HPDE6-E6E7 (cell line): ENCODE measurements around the gene HES2.
A peak's percentile ranks its signal among the peaks of the same experiment; 100 is the strongest.
"Not testable (repeated sequence)": the region's sequence is repeated elsewhere in the genome, so short reads cannot be mapped to it uniquely, and the experiment has no call there.

Experiments used
- DNase-seq: peaks from one replicate; pipeline ENCODE4 v3.0.0; 2011; ENCODE audit warnings: missing footprints; ENCODE audit errors: extremely low spot score

HES2 gene

DNA sequence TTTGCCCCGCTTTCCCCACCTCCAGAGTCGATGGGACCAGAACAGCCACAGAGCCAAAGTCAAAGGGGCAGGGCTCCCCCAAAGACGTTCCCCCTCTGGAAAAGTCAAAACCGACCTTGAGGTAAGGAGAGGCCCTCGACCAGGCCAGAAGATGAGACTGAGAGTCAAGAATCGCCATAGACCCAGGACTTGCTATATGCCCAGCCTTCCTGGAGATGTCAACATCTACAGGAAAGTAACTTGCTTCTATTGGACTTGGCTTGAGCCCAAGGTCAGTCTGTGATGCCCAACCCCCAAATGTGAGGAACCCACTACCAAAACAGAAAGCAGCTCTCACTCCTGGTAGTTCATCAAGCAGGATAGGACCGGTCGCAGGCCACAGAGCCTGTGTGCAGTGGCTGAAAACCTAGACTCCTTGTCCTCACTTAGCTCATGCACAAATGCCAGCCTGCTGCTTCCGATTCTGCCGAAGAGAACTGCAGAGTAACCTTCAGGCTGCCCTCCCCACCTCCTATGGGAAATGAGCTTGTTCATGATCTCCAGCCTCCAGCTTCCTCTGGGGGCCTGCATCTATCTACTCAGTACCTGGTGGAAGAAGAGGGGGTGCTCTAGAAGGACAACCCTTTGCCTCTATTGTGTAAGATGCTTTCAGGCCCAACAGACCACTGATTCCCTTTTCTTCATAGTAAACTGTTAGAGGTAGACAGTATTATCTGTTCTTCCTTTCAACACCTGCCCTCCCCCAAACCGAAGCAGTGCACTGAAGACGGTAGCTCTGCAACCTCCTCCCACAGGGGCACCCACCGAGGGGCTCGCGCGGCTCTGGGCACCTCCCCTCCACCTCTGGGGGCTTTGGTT is 27.5 kb downstream of the HES2 start:
- DNase-seq = no peak

DNA sequence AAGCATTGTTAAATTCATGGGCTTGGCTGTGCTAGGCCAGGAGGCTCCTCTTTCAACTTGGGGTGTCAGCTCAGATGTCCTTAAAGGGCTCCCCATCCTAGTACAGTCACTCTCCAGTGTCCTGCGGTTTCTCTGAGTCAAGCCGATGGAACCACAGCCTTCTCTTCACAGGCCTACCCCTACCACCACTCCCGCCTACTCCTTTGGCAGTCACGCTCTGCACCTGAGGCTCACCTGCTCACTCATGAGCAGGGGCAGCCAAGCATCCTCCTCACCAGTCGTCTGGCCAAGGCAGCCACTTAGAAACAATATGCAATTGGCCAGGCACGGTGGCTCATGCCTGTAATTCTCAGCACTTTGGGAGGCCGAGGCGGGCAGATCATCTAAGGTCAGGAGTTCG is 29.7 kb downstream of the HES2 start:
- DNase-seq = no peak

DNA sequence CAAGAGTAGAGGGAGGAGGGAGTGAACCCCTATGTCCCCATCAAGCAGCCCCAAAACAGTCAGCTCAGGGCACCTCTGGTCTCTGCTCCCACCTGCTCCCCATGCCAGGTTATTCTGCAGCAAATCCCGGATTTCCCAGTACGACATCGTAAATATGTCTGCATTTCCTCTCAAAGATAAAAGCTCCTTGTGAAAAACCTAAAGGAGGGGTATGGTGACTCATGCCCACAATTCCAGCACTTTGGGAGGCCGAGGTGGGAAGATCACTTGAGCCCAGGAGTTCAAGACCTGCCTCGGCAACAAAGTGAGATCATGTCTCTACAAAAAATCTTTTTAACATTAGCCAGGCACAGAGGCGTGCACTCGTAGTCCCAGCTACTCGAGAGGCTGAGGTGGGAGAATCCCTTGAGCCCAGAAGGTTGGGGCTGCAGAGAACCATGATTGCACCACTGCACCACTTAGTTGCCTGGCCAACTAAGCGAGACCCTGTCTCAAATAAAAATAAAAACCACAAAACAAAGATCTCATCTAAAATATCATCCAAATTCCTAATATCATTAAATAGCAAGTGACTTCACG is 33.3 kb downstream of the HES2 start:
- DNase-seq = no peak

DNA sequence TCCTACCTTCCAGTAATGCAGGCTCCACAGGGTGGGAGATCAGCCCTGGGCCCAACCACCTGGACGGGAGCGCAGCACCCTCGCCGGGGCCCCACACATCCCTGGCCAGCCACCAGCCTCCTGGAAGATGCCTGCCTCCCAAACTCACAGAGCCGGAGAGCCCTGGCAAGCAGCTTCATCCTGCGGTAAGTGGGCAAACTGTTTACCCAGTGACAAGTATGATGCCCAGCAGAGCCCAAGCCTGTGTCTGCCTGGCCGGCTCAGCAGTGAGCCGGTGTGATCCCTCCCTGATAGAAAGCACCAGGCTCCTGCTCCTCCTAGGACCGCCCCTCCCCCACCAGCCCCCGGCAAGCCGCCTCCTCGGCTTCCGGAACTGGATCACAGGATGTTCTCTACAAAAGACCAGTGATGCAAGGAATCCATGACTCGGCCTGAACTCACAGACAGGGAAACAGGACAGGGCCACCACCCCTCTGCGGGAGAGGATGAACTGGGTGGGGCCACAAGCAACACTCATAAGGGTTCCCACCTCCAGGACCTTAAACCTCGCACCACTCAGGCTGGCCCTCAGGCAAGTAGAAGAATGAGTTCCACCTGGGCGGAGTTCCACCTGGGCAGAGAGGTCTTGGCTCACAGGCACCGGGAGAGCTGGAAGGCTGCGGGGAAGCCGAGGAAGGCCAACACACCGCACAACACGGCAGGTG is 34.1 kb downstream of the HES2 start:
- peak; percentile 95 for DNase-seq

DNA sequence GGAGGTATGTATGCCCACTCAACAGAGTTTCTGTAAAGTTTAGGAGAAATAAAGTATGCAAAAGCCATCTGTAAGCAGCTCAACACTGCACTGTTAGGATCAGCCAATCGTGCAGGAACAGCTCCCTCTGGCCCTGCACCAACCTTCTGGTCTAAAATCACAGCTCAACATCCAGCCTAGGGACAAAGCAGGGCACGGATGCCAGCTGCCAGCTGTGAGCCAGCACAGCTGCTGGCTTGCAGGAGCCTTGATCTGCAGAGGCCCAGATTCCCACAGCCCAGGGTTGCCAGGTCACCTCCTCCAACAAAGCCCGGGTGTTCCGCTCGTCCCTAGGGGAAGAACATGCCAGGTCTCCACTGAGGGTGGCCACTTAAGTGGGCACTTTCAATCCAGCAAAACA is 34.8 kb downstream of the HES2 start:
- no peak for DNase-seq

DNA sequence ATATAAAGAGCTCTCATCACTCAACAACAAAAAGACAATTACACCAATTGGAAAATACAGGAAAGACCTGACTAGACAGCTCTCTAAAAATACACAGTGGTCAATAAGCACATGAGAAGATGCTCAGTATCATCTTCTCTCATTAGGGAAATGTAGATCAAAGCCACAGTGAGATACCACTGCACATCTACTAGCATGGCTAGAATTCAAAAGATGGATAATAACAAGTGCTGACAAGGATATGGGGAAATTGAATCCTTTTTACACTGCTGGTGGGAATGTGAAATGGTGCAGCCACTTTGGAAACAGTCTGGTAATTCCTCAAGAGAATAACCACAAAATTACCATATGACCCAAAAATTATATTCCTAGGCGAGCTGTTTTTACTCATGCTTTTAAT is 35.6 kb downstream of the HES2 start:
- no peak for DNase-seq

DNA sequence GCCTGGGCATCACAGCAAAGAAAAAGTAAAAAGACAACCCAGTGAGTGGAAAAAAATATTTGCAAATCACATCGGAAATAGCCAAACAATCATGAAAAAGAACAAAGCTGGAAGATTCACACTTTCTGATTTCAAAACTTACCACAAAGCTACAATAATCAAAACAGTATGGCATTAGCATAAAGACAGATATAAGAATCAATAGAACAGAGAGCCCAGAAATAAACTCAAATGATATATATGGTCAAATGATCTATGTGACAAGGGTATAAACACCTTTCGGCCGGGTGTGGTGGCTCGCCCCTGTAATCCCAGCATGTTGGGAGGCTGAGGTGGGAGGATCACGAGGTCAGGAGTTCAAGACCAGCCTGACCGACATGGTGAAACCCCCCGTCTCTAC is 39.7 kb downstream of the HES2 start:
- DNase-seq = no peak

DNA sequence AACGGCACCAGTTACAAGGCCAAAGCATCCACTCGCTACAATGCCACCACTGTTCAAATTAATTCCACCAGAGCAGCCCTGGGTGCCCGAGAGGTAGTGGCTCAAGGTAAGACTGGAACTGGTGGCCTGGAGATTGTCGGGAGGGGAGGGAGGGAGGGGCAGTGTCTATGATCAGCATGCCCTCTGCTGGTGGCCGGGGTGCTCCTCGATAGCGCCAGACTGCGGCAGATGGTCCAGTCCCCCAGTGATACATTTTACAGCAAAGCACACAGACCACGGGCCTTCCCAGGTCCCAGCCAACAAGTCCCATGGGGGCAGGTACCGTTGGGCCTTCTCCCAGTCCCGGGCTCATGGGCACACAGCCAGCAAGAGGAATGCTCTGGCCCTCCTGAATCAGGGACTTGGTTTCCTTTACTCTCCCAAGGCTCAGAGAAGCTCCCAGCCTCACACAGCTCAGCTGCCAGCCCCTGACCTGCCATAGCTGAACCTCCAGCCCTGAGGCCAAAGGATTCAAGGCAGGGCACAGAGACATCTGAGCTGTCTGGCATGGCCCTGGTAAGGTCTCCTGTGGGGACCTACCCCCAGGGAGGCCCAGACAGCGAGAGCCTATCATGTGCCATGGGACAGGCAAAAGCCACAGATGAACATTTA is 41.5 kb downstream of the HES2 start:
- DNase-seq = no peak

DNA sequence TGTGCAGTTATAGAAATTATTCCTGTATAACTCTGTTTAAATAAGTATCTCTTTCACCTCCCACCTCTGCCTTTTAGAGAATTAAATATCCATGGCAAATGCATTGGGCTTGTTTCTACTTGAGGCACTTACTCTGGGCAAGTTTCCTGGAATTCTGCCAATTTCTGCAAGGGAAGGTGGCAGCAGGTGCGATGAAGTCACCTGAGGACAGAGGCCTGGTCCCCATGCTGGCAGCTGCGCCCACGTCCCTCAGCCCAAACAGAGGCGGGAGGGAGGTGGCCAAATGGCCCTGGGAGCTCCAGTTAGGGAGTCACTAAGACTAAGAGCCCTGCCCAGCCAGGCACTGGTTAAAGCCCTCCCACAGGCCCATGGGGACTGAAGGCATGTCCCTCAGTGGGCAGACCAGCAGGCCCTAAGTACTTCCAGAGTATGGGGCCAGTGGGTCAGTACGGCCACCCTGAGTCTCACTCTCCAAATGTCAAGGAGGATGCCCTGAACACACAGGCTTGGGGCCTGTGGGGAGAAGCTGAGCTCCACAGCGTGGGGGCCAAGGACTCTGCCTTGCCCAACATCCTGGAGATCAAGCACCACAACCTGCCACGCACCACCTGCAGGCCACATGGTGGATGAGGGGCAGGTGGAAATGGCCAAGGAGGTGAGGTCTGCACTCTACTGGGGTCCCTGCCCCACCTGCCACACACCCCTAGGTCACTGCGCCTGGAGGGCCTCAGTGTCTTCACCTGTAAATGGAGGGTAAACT is 45.6 kb downstream of the HES2 start:
- DNase-seq = no peak

DNA sequence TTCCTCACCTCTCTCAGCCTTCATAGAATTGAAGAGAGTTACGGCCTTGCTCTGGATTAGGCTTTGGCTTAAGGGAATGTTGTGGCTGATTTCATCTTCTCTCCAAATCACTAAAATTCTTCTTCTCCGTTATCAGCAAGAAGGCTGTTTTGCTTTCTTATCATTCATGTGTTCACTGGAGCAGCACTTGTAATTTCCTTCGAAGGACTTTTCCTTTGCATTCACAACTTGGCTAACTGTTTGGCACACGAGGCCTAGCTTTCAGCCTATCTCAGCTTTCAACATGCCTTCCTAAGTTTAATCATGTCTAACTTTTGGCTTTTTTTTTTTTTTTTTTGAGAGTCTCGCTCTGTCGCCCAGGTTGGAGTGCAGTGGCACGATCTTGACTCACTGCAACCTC is 47.5 kb downstream of the HES2 start:
- not testable (repeated sequence) for DNase-seq

DNA sequence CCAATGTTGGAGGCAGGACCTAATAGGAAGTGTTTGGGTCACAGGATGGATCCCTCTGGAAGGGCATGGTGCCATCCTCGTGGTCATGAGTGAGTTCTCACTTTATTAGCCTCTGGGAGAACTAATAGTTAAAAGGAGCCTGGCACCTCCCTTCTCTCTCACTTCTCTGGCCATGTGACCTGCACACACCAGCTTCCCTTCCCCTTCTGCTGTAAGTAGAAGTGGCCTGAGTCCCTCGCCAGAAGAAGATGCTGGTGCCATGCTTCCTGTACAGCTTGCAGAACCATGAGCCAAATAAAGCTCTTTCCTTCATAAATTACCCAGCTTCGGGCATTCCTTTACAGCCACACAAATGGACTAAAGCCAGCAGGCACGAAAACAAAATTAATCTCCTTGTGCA is 49.7 kb downstream of the HES2 start:
- no peak for DNase-seq

DNA sequence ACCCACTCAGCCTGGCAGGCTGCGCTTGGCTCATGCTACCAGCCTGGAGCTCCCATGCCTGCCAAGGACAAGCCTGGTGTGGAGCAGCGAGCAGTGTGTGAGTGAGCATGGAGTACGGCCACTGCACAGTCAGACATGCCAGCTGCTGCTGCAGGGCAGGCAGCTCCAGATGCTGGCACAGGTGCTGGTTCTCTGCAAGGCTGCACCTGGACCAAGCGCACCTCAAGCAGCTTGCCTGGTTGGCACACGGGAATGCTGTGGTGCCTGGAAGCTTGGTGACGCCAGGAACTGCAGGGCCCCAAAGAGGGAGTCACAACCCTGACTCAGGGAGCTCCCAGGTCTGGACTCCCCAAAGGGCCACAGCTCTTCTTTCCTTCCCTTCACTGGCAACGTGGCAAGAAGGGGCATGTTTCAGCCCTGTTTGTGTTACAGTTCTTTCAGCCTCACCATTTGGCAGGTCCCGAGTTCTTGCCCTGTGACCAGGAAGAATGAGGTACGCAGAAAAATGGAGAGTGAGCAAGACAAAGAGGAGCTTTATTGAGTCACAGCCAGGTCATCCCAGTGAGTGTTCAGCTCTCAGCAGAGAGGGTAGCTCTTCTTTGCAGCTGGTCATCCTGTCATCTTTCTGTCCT is 52.2 kb downstream of the HES2 start:
- DNase-seq = no peak

DNA sequence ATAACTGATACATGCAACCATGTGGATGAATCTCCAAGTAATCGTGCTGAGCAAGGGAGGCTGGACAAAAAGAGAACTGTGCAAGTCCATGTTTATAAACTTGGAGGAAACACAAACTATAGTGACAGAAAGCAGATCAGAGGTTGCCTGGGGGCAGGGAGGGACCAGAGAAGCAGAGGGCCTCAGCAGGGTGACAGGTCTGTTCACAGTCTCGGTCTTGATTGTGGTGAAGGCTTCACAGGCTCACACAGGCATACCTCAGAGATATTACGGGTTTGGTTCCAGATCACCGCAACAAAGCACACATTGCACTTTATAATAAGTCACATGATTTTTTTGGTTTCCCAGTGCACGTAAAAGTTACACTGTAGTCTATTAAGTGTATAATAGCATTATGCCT is 54.7 kb downstream of the HES2 start:
- DNase-seq = no peak

DNA sequence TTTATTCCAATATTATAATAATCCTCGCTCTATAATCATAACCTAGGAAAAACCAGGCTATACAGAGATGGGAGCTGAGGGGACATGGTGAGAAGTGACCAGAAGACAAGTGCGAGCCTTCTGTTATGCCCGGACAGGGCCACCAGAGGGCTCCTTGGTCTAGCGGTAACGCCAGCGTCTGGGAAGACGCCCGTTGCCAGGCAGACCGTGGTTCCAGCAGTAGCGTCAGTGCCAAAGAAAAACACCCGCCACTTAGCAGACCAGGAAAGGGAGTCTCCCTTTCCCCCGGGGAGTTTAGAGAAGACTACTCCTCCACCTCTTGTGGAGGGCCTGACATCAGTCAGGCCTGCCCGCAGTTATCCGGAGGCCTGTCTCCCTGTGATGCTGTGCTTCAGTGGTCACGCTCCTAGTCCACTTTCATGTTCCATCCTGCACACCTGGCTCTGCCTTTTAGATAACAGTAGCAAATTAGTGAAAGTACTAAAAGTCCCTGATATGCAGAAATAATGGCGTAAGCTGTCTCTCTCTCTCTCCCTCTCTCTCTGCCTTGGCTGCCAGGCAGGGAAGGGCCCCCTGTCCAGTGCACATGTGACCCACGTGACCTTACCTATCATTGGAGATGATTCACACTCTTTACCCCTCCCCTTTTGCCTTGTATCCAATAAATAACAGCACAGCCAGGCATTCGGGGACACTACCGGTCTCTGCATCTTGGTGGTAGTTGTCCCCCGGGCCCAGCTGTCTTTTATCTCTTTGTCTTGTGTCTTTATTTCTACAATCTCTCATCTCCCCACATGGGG is 56.4 kb downstream of the HES2 start:
- not testable (repeated sequence) for DNase-seq
